Large intestine (tissue), 3 donors: Measurements from ENCODE around the gene SAV1. TPM values are rescaled to one million over a fixed set of nuclear protein-coding genes. Genes with fewer than 3 reads are reported as not detected.
A peak's percentile ranks its signal among the peaks of the same experiment; 100 is the strongest.
"Not testable (repeated sequence)": the region's sequence is repeated elsewhere in the genome, so short reads cannot be mapped to it uniquely, and the experiment has no call there.

Experiments used
- DNase-seq, 2 donors: peaks; one replicate each; pipeline versions ENCODE4 v3.0.0 to v3.0.0-alpha.2; 2013
- H3K27ac ChIP-seq: one replicate; pipeline ENCODE4 v1.5.1; 2013; ENCODE audit warnings: low read length
- H3K27me3 ChIP-seq: 2 replicates; pipeline ENCODE4 v1.6.1; 2013; ENCODE audit warnings: low read length; ENCODE audit not compliant: control insufficient read depth, insufficient read depth
- H3K36me3 ChIP-seq: 2 replicates; pipeline ENCODE4 v1.6.1; 2013; ENCODE audit warnings: low read length; ENCODE audit not compliant: control insufficient read depth, insufficient read depth
- H3K4me1 ChIP-seq: one replicate; pipeline ENCODE4 v1.6.1; 2013; ENCODE audit warnings: low read length; ENCODE audit not compliant: control insufficient read depth, insufficient read depth
- H3K4me3 ChIP-seq: one replicate; pipeline ENCODE4 v1.5.1; 2013; ENCODE audit warnings: low read length
- H3K9me3 ChIP-seq: one replicate; pipeline ENCODE4 v1.6.1; 2013; ENCODE audit warnings: mild to moderate bottlenecking, low read depth, low read length, moderate library complexity; ENCODE audit not compliant: control insufficient read depth
- WGBS: methylation state at CpG from one replicate; pipeline ENCODE4 v1.1.5; 2013; ENCODE audit warnings: low lambda C conversion rate; ENCODE audit not compliant: insufficient coverage; 5-methylcytosine and 5-hydroxymethylcytosine counted together
- polyA plus RNA-seq: library from polyadenylated mRNA; unstranded; fragments of 120-200 nt; gene quantifications from one replicate; pipeline ENCODE4 v1.2.1, GENCODE V29; 2013

SAV1 gene
- polyA plus RNA-seq, 1 donor: 18.8 TPM

DNA sequence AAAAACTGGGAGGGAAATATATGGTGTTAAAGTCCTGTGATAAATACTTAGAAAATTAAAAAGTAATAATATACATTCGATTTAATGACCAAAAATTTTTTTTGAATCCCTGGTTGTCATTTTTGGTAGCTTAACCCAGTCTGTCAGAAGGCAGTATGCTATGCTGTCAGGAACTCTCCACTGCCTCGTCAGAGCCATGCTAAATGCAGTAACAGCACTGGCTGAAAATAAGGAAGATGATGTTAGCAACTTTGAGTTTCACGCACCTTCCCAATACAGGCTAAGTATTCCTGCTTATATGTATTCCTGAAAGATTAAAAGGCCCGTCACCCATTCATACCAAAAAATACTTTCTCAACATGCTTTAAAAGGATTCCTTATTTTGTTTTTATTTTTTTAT is 34.2 kb downstream of the SAV1 start:
- no peak overlapping the region for H3K27ac ChIP-seq
- no peaks in the 10 kb centered on the region for H3K4me1 ChIP-seq
- no peak for DNase-seq
- H3K9me3 ChIP-seq: no peaks in the 10 kb centered on the region
- H3K36me3 ChIP-seq: peaks cover 14% of the 10 kb centered on the region
- 93% methylated on average over 3 of the region's 4 CpGs for WGBS
- H3K27me3 ChIP-seq: no peaks in the 10 kb centered on the region
- no peak overlapping the region for H3K4me3 ChIP-seq

DNA sequence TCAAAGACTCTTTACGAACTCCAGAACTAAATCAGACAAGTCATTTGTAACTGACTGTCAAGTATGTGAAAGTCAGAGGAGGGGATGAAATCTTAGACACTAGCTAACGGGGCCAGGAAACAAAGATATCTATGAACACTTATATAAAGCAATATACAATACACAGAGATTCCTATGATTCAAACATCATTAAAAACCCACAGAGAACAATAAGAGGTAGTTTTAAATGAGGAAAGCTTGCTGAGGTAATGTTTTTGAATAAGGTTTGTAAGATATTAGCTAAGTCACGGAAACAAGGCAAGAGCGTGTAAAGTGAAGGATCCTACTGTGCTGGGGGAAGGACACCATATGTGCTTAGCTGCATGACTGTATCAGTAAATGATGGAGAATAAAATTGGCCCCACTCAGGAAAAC is 36.7 kb downstream of the SAV1 start:
- no peaks in the 10 kb centered on the region for H3K4me1 ChIP-seq
- no peaks in the 10 kb centered on the region for H3K27me3 ChIP-seq
- H3K36me3 ChIP-seq: peaks cover 18% of the 10 kb centered on the region
- no peak overlapping the region for H3K27ac ChIP-seq
- no peaks in the 10 kb centered on the region for H3K9me3 ChIP-seq
- no peak for DNase-seq
- WGBS: 100% methylated on average over 2 of the region's 4 CpGs
- no peak overlapping the region for H3K4me3 ChIP-seq

DNA sequence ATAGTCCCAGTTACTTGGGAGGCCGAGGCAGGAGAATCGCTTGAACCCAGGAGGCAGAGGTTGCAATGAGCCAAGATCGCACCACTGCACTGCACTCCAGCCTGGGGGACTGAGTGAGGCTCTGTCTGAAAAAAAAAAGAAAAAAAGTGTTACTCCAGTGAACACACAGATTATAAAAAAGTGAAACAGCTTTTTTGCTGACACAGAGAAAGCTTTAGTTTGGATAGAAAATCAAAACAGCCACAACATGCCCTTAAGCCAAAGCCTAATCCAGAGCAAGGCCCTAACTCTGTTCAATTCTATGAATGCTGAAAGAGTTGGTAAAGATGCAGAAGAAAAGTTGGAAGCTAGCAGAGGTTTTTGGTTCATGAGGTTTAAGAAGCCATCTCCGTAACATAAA is 43.2 kb downstream of the SAV1 start:
- not testable (repeated sequence) for H3K4me3 ChIP-seq, DNase-seq, H3K4me1 ChIP-seq, H3K9me3 ChIP-seq, H3K27ac ChIP-seq, H3K27me3 ChIP-seq
- WGBS: no CpG with 5 or more reads among the region's 4 CpGs
- peaks cover 17% of the 10 kb centered on the region for H3K36me3 ChIP-seq

DNA sequence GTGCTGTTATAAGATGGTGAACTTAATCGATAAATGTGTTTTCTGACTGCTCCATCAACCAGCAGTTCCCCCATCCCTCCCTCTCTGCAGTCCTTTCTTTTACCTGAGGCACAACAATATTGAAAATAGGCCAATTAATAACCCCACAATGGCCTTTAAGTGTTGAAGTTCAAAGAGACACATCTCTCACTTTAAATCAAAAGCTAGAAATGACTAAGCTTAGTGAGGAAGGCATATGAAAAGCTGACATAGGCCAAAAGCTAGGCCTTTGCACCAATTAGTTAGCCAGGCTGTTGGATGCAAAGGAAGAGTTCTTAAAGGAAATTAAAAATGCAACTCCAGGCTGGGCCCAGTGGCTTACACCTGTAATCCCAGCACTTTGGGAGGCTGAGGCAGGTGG is 43.7 kb downstream of the SAV1 start:
- WGBS: 100% methylated on average over 1 of the region's 1 CpG
- no peak for DNase-seq
- H3K4me1 ChIP-seq: no peaks in the 10 kb centered on the region
- no peaks in the 10 kb centered on the region for H3K9me3 ChIP-seq
- no peak overlapping the region for H3K4me3 ChIP-seq
- H3K36me3 ChIP-seq: peaks cover 17% of the 10 kb centered on the region
- H3K27me3 ChIP-seq: no peaks in the 10 kb centered on the region
- no peak overlapping the region for H3K27ac ChIP-seq

DNA sequence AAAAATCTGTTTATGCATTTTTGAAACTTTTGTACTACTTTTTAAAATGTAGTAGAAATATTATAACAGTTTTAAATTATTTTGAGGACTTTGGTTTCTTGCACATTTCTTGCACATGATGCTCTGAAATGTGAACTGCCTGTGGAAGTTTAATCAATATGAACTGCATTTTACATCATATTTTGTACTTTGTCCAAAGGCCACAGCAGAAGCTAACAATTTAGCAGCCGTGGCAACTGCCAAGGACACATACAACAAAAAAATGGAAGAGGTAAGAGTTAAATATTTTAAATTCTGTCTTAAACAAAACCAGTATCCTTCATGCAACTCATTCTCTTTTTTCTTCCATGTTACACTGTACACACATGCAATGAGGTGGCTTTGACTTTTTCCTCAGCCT is 45.1 kb downstream of the SAV1 start:
- Histone ChIP-seq H3K9me3 (no peaks in the 10 kb centered on the region), H3K36me3 (peaks cover 10% of the 10 kb centered on the region), H3K4me1 (no peaks in the 10 kb centered on the region), H3K4me3 (no peak overlapping the region), H3K27ac (no peak overlapping the region), H3K27me3 (no peaks in the 10 kb centered on the region)
- DNase-seq: no peak
- 40% methylated on average over 1 of the region's 1 CpG for WGBS

DNA sequence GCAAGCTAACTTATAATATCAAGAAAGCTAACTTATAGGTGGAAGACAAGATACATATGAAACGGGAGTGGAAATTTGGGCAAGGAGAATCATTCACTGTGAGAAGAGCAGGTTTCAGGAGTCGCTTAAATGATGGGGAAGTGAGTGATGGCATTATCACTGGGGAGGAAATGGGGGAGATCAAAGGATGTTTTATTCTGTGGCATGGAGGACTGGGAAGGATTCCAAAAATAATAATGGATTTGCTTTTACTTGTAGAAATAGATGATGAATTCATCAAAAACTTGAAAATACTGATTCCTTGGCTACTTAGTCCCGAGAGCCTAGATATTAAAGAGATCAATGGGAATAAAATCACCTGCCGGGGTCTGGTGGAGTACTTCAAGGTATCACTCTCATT is 47.8 kb downstream of the SAV1 start:
- Histone ChIP-seq H3K27me3 (no peaks in the 10 kb centered on the region), H3K36me3 (peaks cover 6% of the 10 kb centered on the region), H3K9me3 (no peaks in the 10 kb centered on the region), H3K4me1 (no peaks in the 10 kb centered on the region), H3K27ac (no peak overlapping the region), H3K4me3 (no peak overlapping the region)
- 100% methylated on average over 2 of the region's 4 CpGs for WGBS
- DNase-seq: no peak

DNA sequence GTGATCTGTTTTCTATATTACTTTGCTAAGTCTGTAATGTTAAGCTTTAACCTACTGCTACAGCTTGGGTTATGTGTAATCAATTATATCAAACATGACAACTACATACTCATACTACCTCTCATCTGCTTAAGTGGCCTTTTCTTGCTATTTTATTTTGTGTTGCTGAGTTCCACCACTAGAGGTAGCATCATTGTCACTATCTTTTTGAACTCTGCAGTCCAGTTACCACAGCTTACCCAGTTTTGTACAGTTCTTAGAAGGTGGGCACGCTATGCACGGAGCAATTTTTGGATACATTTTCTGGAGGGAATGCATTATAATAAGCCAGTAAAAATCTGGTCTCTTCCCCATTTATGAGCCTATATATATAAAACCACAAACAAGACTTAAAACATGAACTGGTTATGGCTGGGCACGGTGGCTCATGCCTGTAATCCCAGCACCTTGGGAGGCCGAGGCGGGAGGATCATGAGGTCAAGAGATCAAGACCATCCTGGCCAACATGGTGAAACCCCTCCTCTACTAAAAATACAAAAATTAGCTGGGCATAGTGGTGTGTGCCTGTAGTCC is 48.5 kb downstream of the SAV1 start:
- Histone ChIP-seq H3K27ac (no peak overlapping the region), H3K27me3 (no peaks in the 10 kb centered on the region)

DNA sequence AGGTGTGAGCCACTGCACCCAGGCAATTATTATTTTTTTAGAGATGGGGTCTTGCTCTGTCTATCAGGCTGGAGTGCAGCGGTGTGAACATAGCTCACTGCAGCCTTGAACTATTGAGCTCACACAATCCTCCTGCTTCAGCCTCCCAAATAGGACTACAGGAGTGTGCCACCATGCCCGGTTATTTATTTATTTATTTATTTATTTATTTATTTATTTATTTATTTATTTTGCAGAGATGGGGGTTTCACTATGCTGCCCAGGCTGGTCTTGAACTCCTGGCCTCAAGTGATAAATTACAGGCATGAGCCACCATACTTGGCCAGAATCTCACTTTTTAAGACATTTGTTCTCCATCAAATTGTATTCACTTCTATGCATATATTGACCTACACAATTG is 51.8 kb downstream of the SAV1 start:
- DNase-seq: no peak
- H3K4me1 ChIP-seq: no peaks in the 10 kb centered on the region
- WGBS: no CpG with 5 or more reads among the region's 2 CpGs
- H3K4me3 ChIP-seq: no peak overlapping the region
- no peaks in the 10 kb centered on the region for H3K9me3 ChIP-seq
- H3K27me3 ChIP-seq: no peaks in the 10 kb centered on the region
- H3K36me3 ChIP-seq: peaks cover 3% of the 10 kb centered on the region
- no peak overlapping the region for H3K27ac ChIP-seq

More for the DNA sequence above, 48.5 kb downstream of the SAV1 start:
- DNase-seq: peak; percentile 2 to 6
- Histone ChIP-seq H3K36me3 (peaks cover 4% of the 10 kb centered on the region), H3K4me1 (no peaks in the 10 kb centered on the region), H3K9me3 (no peaks in the 10 kb centered on the region), H3K4me3 (no peak overlapping the region)
- no CpG with 5 or more reads among the region's 5 CpGs for WGBS

DNA sequence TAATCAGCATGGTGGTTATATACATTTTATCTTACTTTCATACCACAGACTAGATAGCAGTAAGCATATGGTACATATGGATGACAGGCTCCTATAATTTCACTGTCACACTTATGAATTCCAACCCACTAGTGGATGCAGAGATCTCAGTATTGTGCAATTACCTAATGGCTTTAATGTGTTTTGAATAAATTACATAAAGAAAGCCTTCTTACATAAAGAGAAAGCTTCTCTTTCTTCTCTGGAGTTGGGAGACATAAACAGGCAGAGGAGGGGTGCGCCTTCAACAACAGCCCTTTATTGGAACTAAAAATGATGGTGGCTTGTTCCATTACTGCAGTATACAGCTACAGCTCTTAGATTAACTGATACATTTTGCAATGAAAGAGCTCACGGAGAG is 52.6 kb downstream of the SAV1 start:
- H3K27ac ChIP-seq: no peak overlapping the region
- H3K27me3 ChIP-seq: no peaks in the 10 kb centered on the region
- peaks cover 3% of the 10 kb centered on the region for H3K36me3 ChIP-seq
- DNase-seq: no peak
- no peaks in the 10 kb centered on the region for H3K9me3 ChIP-seq
- no peaks in the 10 kb centered on the region for H3K4me1 ChIP-seq
- WGBS: no CpG with 5 or more reads among the region's 2 CpGs
- H3K4me3 ChIP-seq: no peak overlapping the region

DNA sequence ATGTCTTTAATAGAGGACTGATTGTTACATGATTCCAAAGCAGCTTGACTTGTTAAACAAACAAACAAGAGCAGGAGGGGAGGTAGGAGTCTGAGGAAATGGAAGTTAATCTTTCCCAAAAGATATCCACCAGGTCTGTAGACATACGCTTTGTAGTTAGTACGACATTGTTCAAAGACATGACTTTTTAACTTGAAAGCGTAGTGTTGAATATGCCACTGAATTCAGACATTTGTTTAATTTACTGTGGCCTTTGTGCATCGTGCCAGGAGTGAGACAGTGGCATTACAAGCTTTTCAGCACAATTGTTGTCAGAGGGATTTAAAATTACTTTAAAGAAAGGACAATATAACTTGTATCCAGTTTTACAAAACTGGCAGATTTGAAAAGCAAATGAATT is 53.0 kb downstream of the SAV1 start:
- Histone ChIP-seq H3K4me3 (no peak overlapping the region), H3K27me3 (no peaks in the 10 kb centered on the region), H3K9me3 (no peaks in the 10 kb centered on the region), H3K4me1 (no peaks in the 10 kb centered on the region), H3K36me3 (peaks cover 3% of the 10 kb centered on the region), H3K27ac (no peak overlapping the region)
- DNase-seq: no peak
- WGBS: 25% methylated on average over 2 of the region's 4 CpGs

DNA sequence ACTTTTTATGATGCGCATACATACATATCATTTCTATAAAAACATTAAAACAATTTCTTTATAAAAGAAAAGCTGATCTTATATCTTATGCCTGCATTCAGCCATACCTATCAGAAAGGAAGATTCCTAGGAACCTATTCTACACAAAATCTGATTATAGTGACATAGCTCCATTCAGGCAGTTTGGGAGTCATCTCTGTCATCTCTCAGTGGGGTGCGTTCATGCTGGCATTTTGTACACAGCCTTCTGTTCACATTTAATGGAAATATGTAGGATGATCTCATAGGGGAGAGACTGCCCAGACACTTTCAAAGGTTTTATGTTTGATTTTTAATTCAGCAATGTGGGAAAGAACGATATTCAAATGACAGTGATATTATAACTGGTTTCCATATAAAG is 55.3 kb downstream of the SAV1 start:
- peaks cover 3% of the 10 kb centered on the region for H3K36me3 ChIP-seq
- 95% methylated on average over 2 of the region's 3 CpGs for WGBS
- no peaks in the 10 kb centered on the region for H3K4me1 ChIP-seq
- H3K9me3 ChIP-seq: no peaks in the 10 kb centered on the region
- no peak overlapping the region for H3K27ac ChIP-seq
- no peak overlapping the region for H3K4me3 ChIP-seq
- no peaks in the 10 kb centered on the region for H3K27me3 ChIP-seq
- no peak for DNase-seq
